Hepatocyte (in vitro differentiated cells): ENCODE results near the gene KLF1.

Experiments used
- EZH2phosphoT487 ChIP-seq: fragments of 200-600 bp; sonication (generic); IDR thresholded peaks from one replicate; pipeline ENCODE4 v1.6.1; 2018; ENCODE audit warnings: antibody characterized with exemption, mild to moderate bottlenecking, low read depth, moderate library complexity; ENCODE audit not compliant: unreplicated experiment, severe bottlenecking
- TF ChIP-seq, protein P1 (sequence below): fragments of 200-600 bp; sonication (generic); IDR thresholded peaks from 2 replicates; pipeline ENCODE4 v1.5.1; 2016; ENCODE audit warnings: antibody characterized with exemption, mild to moderate bottlenecking; ENCODE audit not compliant: poor library complexity

DNA sequence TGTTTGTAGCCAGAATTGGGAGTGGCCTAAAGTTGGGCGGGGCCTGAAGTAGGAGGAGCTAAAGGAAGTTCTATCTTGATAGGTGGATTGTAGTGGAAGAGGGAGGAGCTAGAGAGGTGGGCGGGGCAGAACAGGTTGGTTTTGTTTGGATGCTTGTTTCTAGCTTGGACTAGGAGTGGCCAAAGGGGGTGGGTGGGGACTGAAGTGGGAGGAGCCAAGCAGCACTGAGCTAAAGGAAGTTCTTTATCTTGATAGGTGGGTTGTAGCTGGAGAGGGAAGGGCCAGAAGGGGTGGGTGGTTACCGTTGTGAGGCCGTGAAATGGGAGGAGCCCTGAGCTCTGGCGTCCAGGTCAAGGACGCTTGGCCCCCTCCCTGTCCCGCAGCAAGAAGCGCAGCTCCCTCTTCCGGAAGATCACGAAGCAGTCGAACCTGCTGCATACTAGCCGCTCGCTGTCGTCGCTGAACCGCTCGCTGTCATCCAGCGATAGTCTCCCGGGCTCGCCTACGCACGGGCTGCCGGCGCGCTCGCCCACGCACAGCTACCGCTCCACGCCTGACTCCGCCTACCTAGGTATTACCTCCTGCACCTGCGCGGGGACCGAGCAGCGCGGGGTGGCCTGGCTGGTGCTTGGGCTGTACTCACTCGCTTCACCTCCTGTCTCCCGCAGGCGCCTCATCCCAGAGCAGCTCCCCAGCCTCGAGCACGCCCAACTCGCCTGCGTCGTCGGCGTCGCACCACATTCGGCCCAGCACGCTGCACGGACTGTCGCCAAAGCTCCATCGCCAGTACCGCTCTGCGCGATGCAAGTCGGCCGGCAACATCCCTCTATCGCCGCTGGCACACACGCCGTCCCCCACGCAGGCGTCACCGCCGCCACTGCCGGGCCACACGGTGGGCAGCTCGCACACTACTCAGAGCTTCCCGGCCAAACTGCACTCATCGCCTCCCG lies 13.8 kb downstream of the KLF1 start:
- TF ChIP-seq, protein P1, sequence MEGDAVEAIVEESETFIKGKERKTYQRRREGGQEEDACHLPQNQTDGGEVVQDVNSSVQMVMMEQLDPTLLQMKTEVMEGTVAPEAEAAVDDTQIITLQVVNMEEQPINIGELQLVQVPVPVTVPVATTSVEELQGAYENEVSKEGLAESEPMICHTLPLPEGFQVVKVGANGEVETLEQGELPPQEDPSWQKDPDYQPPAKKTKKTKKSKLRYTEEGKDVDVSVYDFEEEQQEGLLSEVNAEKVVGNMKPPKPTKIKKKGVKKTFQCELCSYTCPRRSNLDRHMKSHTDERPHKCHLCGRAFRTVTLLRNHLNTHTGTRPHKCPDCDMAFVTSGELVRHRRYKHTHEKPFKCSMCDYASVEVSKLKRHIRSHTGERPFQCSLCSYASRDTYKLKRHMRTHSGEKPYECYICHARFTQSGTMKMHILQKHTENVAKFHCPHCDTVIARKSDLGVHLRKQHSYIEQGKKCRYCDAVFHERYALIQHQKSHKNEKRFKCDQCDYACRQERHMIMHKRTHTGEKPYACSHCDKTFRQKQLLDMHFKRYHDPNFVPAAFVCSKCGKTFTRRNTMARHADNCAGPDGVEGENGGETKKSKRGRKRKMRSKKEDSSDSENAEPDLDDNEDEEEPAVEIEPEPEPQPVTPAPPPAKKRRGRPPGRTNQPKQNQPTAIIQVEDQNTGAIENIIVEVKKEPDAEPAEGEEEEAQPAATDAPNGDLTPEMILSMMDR, result no peak
- TF ChIP-seq EZH2phosphoT487, result no peak
